Fibroblast of the aortic adventitia (primary cell): ENCODE data around the gene ITIH5. TPM values are rescaled to one million over a fixed set of nuclear protein-coding genes. Genes with fewer than 3 reads are reported as not detected.

Experiments used
- DNase-seq: peaks from one replicate; pipeline ENCODE4 v3.0.0-alpha.2; 2010; ENCODE audit warnings: low read depth
- H3K4me3 ChIP-seq: 2 replicates; pipeline ENCODE4 v1.5.1; 2011; ENCODE audit warnings: low read depth, mild to moderate bottlenecking, control low read depth, low read length, moderate library complexity
- CTCF ChIP-seq: IDR thresholded peaks from 2 replicates; pipeline ENCODE4 v1.5.1; 2011; ENCODE audit warnings: mild to moderate bottlenecking, low read length, control low read depth, inconsistent platforms; ENCODE audit not compliant: insufficient read depth
- total RNA-seq: library from RNA; depleted of rRNA; stranded (reverse); fragments of >200 nt; gene quantifications from 2 replicates; pipeline ENCODE4 v1.2.3, GENCODE V29; 2012; ENCODE audit warnings: low replicate concordance

Gene ITIH5
- total RNA-seq, 1 donor: 0.09 TPM

GRCh38 chr10:7706534-7707073 lies 39.8 kb upstream of the ITIH5 start:
- DNase-seq: no peak
- H3K4me3 ChIP-seq: no peak overlapping the region
- TF ChIP-seq CTCF: no peak

GRCh38 chr10:7705341-7705740 lies 38.6 kb upstream of the ITIH5 start:
- no peak for DNase-seq
- no peak for TF ChIP-seq CTCF
- H3K4me3 ChIP-seq: no peak overlapping the region

- DNase-seq: no peak
- TF ChIP-seq CTCF: no peak
- H3K4me3 ChIP-seq: no peak overlapping the region
Measured at GRCh38 chr10:7704071-7705016, 37.6 kb upstream of the ITIH5 start.

- no peak for DNase-seq
- no peak within 1 kb of the TSS for H3K4me3 ChIP-seq
- TF ChIP-seq CTCF: no peak
Measured at GRCh38 chr10:7703140-7703539, 36.4 kb upstream of the ITIH5 start, which contains the start of gene ITIH2. TSS of gene ITIH2 (plus strand) at chr10:7703316. CDS start at chr10:7703435, 119 bp downstream.

GRCh38 chr10:7702288-7702812 lies 35.6 kb upstream of the ITIH5 start:
- no peak for TF ChIP-seq CTCF
- no peak for DNase-seq

GRCh38 chr10:7701158-7701742 lies 34.5 kb upstream of the ITIH5 start:
- no peak for DNase-seq
- no peak for TF ChIP-seq CTCF
- H3K4me3 ChIP-seq: no peak overlapping the region

More at GRCh38 chr10:7702288-7702812, 35.6 kb upstream of the ITIH5 start:
- no peak overlapping the region for H3K4me3 ChIP-seq
